MM.1S (cell line): ENCODE results near the gene FBXL5.

ENCODE experiments used
- DNase-seq: peaks from one replicate; pipeline ENCODE4 v3.0.0-alpha.2; 2015
- H2AFZ ChIP-seq: fragments of 300-600 bp; sonication (generic); 2 replicates; pipeline ENCODE4 v1.6.0; 2016; ENCODE audit warnings: antibody characterized with exemption, low read length
- H3F3A ChIP-seq: fragments of 300-600 bp; sonication (generic); 2 replicates; pipeline ENCODE4 v1.6.1; 2016; ENCODE audit warnings: mild to moderate bottlenecking, antibody characterized with exemption, low read length, moderate library complexity, mixed read lengths; ENCODE audit not compliant: insufficient read depth
- H3K27ac ChIP-seq: fragments of 300-600 bp; sonication (generic); 2 replicates; pipeline ENCODE4 v1.5.1; 2016; ENCODE audit warnings: mild to moderate bottlenecking, low read length
- H3K27me3 ChIP-seq: fragments of 300-600 bp; sonication (generic); replicated peaks from 2 replicates; pipeline ENCODE4 v1.6.0; 2016; ENCODE audit warnings: low read length; ENCODE audit not compliant: insufficient read depth
- H3K36me3 ChIP-seq: fragments of 300-600 bp; sonication (generic); replicated peaks from 2 replicates; pipeline ENCODE4 v1.6.1; 2016; ENCODE audit warnings: mild to moderate bottlenecking, low read length, mixed read lengths; ENCODE audit not compliant: insufficient read depth
- H3K4me1 ChIP-seq: fragments of 300-600 bp; sonication (generic); 2 replicates; pipeline ENCODE4 v1.6.1; 2016; ENCODE audit warnings: low read length, mixed read lengths
- H3K4me2 ChIP-seq: fragments of 300-600 bp; sonication (generic); 2 replicates; pipeline ENCODE4 v1.6.0; 2016; ENCODE audit warnings: low read depth, low read length
- H3K4me3 ChIP-seq: fragments of 300-600 bp; sonication (generic); 2 replicates; pipeline ENCODE4 v1.5.1; 2016; ENCODE audit warnings: low read length, mixed read lengths
- H3K79me2 ChIP-seq: fragments of 300-600 bp; sonication (generic); 2 replicates; pipeline ENCODE4 v1.6.1; 2016; ENCODE audit warnings: mixed run types, low read length, mixed read lengths
- H3K9ac ChIP-seq: fragments of 300-600 bp; sonication (generic); 2 replicates; pipeline ENCODE4 v1.6.1; 2016; ENCODE audit warnings: low read length, mixed read lengths
- H3K9me2 ChIP-seq: fragments of 300-600 bp; sonication (generic); replicated peaks from 2 replicates; pipeline ENCODE4 v1.6.1; 2016; ENCODE audit warnings: mild to moderate bottlenecking, low read length, mixed read lengths; ENCODE audit not compliant: insufficient read depth
- H3K9me3 ChIP-seq: fragments of 300-600 bp; sonication (generic); replicated peaks from 2 replicates; pipeline ENCODE4 v1.6.1; 2016; ENCODE audit warnings: mild to moderate bottlenecking, low read length, mixed read lengths; ENCODE audit not compliant: insufficient read depth
- H4K20me1 ChIP-seq: fragments of 300-600 bp; sonication (generic); 2 replicates; pipeline ENCODE4 v1.6.1; 2016; ENCODE audit warnings: mild to moderate bottlenecking, low read length, moderate library complexity, mixed read lengths; ENCODE audit not compliant: insufficient read depth
- CTCF ChIP-seq: fragments of 300-600 bp; sonication (generic); IDR thresholded peaks from 2 replicates; pipeline ENCODE4 v1.5.1; 2016; ENCODE audit warnings: antibody characterized with exemption, low read length, mixed read lengths
- EZH2 ChIP-seq: fragments of 300-600 bp; sonication (generic); optimal IDR thresholded peaks from 2 replicates; pipeline ENCODE3; 2017; ENCODE audit warnings: low read depth, mild to moderate bottlenecking, antibody characterized with exemption, low read length, mixed read lengths
- EZH2phosphoT487 ChIP-seq: fragments of 300-600 bp; sonication (generic); IDR thresholded peaks from 2 replicates; pipeline ENCODE4 v1.6.1; 2018; ENCODE audit warnings: antibody characterized with exemption, low read length

FBXL5 gene

GRCh38 chr4:15556511-15557092 lies 98.6 kb downstream of the FBXL5 start:
- Histone ChIP-seq H3K9ac (no peak overlapping the region), H3K27ac (no peak overlapping the region), H2AFZ (no peak overlapping the region), H3K36me3 (no peaks in the 10 kb centered on the region), H3K9me2 (no peaks in the 10 kb centered on the region), H3K79me2 (no peaks in the 10 kb centered on the region), H4K20me1 (no peaks in the 10 kb centered on the region), H3K4me3 (no peak overlapping the region), H3K4me1 (no peaks in the 10 kb centered on the region), H3K27me3 (no peaks in the 10 kb centered on the region), H3F3A (no peaks in the 10 kb centered on the region), H3K9me3 (no peaks in the 10 kb centered on the region), H3K4me2 (no peak overlapping the region)
- DNase-seq, result no peak
- TF ChIP-seq EZH2, result no peak
- no peak for TF ChIP-seq CTCF
- TF ChIP-seq EZH2phosphoT487, result no peak
